H1 (cell line): Measurements from ENCODE around the gene LOXL4.

Experiments
- BACH1 ChIP-seq: IDR thresholded peaks from 2 replicates; pipeline ENCODE4 v1.6.1; 2012; ENCODE audit warnings: low read length, improper control_type of control experiment
- CTCF ChIP-seq, 3 experiments: IDR thresholded peaks; 1 replicate in 2 of 3; 2 replicates in 1 of 3; pipeline versions ENCODE4 v1.5.1 to v1.6.1; 2011; ENCODE audit warnings: low read length in 3 of 3, mild to moderate bottlenecking in 3 of 3, inconsistent platforms in 2 of 3, low read depth in 1 of 3, moderate library complexity in 1 of 3; ENCODE audit not compliant: insufficient read depth in 1 of 3; ENCODE audit errors: control extremely low read depth in 1 of 3
- E2F6 ChIP-seq: IDR thresholded peaks from 2 replicates; pipeline ENCODE4 v1.6.1; 2012; ENCODE audit warnings: inconsistent platforms
- EZH2 ChIP-seq: fragments of 200-600 bp; sonication (generic); IDR thresholded peaks from 2 replicates; pipeline ENCODE4 v1.7.1; 2012; ENCODE audit warnings: low read depth, mild to moderate bottlenecking, moderate library complexity, low read length, inconsistent platforms; ENCODE audit not compliant: severe bottlenecking
- JUN ChIP-seq: IDR thresholded peaks from 2 replicates; pipeline ENCODE4 v1.6.1; 2011; ENCODE audit warnings: low read depth, mild to moderate bottlenecking, improper control_type of control experiment, low read length
- SP1 ChIP-seq: IDR thresholded peaks from 2 replicates; pipeline ENCODE4 v1.6.1; 2011; ENCODE audit warnings: low read depth, low read length
- TF ChIP-seq, protein P1 (sequence below): IDR thresholded peaks from 2 replicates; pipeline ENCODE4 v1.6.1; 2012; ENCODE audit warnings: low read length, inconsistent platforms

DNA sequence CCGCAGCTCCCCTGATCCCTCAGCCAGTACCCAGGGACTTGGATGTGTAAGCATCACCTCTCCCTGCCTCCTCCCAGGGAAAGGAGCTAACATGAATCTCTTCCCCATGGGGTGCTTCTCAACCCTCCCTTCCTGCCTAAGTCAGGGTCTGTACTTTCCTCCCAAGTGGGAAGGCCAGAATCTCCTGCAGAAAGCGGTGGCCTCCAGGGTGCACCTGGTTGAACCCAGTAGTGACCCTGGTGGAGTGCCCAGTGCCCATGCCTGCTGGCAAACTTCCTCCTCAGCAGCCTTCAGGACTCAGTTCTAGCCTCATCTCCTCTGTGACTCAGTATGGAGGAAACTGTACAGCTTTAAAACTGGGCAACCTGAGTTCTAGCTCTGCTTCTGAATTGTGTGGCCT is 2.8 kb upstream of the LOXL4 start:
- TF ChIP-seq JUN: no peak
- TF ChIP-seq BACH1: no peak
- no peak for TF ChIP-seq E2F6
- TF ChIP-seq, protein P1, sequence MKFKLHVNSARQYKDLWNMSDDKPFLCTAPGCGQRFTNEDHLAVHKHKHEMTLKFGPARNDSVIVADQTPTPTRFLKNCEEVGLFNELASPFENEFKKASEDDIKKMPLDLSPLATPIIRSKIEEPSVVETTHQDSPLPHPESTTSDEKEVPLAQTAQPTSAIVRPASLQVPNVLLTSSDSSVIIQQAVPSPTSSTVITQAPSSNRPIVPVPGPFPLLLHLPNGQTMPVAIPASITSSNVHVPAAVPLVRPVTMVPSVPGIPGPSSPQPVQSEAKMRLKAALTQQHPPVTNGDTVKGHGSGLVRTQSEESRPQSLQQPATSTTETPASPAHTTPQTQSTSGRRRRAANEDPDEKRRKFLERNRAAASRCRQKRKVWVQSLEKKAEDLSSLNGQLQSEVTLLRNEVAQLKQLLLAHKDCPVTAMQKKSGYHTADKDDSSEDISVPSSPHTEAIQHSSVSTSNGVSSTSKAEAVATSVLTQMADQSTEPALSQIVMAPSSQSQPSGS: no peak
- TF ChIP-seq CTCF (IDR thresholded peaks at IDR 0.05; ENCODE audit: control extremely low read depth in 1 of 3, insufficient read depth in 1 of 3, low read depth in 1 of 3, low read length in 3 of 3): no peak
- no peak for TF ChIP-seq SP1
- TF ChIP-seq EZH2: no peak
